ENCODE data around the gene GRIK4.
"Not testable (repeated sequence)": the region's sequence is repeated elsewhere in the genome, so short reads cannot be mapped to it uniquely, and the experiment has no call there.

The GRIK4 gene

DNA sequence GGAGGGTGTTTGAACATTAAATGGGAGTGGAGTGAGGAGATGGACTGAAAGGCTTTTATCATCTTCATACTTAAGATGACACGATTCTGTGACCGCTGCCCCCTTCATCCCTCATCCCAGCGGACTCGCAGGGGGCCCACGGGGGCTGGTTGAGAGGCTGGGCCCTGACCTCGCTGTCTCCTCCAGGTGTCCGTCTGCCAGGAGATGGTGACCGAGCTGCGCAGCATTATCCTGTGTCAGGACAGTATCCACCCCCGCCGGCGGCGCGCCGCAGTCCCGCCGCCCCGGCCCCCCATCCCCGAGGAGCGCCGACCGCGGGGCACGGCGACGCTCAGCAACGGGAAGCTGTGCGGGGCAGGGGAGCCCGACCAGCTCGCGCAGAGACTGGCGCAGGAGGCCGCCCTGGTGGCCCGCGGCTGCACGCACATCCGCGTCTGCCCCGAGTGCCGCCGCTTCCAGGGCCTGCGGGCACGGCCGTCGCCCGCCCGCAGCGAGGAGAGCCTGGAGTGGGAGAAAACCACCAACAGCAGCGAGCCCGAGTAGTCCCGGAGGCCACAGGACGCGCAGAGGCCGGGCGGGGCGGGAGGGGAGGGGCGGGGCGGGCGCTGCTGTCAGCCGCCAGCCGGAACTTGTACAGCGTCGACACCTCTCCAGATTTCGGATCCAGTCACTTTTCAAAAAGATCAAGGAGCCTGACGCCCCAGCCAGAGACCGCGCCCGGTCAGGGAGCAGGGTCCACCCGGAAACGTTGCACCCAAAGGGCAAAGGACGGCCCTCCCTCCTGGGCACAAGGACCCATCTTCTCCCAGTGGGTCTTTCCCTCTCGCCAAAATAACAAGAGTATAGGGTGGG, 474.4 kb downstream of the GRIK4 start:
- DNase-seq = peak; percentile 76

DNA sequence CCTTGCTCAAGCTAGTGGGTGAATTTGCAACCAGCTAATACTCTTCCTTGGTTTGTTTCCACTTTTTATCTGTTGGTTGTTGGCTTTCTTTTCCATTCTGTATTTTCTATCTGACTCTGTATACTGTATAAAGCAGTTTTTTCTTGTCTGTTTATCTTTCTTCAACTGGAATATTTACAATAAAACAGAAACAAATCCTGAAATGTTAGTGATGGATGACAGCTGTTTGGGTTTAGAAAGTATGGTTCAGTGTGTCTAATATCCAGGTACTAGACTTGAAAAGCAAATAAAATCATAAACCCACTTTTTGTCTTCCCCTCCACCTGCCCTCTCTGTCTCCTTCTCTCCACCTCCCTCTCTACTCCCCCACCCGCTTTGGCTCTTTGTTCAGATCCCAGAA, 477.1 kb downstream of the GRIK4 start:
- no peak for DNase-seq

DNA sequence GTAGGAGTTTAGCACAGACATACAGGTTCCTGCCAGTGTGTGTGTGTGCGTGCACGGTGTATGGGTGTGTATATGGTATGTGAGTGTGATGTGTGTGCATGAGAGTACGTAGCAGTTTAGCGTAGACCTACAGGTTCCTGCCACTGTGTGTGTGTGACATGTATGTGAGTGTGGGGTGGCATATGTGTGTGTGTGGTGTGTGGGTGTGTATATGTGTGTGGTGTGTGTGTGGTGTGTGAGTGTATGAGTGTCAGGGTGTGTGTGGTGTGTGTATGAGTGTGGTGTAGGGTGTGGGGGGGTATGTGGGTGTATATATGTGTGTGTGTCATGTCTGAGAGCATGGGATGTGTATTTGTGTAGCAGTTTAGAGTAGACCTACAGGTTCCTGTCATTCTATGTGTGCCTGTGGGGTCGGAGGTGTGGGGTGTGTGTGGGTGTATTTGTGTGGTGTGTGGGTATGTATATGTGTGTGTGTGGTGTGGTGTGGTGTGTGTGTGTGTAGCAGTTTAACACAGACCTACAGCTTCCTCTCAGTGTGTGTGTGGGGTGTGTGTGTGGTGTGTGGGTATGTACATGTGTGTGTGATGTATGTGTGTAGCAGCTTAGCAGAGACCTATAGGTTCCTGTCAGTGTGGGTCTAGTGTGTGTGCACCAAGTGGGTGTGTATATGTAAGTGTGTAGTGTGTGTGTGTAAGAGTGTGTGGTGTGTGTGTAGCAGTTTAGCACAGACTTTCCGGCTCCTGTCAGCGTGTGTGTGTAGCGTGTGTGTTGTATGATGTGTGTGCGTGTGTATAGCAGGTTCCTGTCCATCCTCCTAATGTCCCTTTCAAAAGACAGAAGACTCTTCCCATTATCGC, 480.5 kb downstream of the GRIK4 start:
- no peak for DNase-seq

DNA sequence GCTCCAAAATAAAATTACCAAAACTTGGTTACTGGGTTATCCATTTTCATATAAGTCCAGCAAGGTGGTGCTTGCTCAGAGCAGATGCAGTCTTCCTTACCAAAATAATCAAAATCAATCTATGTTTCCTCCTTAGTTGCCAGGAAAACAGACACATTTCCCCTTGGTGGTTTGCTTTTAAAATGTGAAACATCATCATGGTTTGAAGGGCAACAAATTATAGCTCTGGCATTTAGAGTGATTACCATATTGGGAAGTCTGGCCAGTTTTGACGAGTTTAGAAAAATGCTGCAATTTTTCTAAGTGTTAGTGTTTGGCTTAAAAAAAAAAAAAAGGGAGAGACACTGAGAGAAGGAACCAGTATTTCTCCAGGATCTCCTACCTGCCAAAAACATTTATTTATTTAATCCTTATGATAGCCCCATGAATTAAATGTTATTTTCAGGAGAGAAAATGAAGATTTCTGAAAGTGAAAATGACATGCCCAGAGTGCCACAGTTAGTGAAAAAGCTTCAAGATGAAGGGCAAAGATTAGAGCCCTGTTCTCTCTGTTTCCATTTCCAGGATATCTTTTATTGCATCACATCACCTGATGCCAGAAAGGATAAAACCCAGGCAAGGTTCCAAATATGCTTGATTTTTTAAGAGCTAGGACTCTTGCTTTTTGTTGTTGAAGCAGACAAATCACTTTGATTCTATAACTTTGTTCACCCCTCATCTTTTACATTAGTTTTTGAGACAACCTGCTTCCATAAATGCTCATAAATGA, 482.7 kb downstream of the GRIK4 start:
- no peak for DNase-seq

DNA sequence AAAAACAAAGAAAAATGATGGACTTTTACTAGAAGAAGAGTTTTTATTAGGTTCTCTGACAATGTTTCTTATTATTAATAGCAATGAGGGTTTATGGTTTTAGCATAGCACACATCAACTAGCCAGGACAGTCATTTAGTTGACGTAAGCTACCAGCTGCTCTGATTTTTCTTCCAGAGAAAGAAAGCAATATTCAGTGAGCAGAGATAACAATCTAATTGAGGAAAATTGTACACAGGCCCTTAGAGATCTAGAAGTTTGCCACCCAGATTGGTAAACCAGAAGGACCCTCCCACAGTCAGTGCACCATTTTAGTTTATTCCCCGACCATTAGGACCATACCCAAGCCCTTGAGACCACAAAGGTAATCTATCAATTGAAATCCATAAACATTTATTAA, 483.6 kb downstream of the GRIK4 start:
- DNase-seq = no peak

DNA sequence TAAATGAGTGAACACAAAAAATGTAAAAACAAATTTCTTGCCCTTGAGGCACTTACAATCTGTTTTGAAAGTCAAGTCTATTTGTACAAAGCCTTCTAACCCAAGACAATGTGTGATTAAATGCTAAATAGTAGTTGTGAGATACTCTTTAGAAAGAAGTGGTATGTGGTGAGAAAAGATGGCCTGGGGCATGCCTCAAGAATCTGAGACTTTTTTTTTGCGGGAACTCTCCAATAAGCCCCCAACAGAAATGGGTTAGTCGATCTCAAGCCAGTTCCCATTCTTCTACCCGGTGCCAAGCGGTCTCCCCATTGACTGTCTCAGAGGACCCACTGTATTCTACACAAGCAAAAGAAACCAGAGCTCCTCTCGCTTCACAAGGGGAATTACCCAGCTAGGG, 485.4 kb downstream of the GRIK4 start:
- no peak for DNase-seq

DNA sequence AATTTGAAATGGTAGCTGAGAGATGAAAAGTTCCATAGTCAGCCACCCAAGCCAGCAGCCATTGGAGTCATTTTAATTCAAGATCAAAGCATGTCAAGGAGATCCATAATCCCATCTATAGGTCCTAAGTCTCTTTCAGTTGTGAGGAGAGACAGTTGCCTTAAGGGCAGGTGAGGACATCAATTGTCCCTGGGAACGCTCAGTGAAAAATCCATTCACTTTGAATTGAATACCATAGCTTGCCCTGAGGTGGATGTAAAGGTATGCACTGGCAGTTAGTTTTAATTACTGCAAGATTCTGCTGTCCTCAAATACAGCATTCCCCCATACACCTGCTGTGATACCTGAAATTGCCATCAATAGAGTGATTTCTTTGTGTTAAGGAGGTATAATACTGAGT, 487.0 kb downstream of the GRIK4 start:
- no peak for DNase-seq

DNA sequence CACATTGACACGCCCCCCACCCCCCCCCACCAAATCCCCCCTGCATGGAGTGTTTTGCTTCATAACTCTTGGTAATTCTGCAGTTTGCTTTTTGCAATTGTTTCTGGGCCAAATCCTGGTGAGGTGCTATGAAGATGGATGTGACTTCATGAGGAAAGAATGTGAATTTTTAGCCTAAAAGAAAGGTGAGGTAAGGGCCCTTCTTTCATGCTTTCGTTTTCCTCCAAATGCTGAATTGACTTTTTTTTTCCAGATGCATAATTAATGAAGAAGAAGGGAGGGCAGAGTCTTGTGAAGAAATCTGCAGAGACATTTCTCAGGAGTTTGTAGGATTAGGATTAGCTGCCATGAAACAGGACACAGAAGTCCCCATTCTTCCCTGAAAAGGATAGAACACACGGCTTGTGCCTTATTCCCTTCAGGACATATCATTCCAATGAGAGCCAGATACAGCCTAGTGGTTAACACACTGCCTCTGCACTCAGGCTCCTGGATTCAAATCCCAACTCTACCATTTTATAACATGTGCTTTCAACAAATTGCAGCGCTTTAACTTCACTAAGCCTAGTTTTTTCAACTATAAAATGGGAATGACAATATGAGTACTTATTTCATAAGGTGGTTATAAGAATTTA, 492.8 kb downstream of the GRIK4 start:
- no peak for DNase-seq

DNA sequence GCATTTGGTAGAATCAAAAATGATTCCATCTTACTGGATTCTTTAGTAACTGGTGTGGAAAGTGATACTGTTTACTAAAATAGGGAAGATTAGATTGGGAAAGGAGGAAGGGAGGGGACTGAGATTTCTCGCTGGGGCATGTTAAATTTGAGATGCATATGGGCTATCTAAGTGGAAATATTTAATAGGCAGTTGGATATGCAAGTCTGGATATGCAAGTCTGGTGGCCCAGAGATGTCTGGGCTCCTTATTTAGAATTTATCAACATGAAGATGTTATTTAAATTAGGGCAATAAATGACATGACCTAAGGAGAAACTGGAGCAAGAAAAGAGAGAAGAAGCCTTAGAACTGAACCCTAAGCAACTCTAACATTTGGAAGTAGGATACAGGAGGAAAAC, 495.4 kb downstream of the GRIK4 start:
- DNase-seq = no peak

DNA sequence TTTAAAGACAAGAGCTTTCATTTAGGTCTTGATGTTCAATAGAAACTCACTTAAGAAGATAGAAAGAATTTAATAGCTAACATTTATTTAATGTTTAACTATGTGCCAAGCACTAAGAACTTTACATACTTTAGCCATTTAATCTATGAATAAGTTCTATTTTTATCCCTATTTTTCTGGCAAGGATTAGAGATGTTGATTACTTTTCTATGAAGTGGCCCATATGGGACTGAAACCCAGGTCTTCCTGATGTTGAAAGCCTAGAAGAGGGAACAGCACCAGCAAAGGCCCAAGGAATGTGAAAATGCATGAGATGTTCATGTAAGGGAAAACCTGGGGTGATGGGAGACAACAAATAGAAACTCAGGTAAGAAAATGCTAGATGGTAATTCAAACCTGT, 497.0 kb downstream of the GRIK4 start:
- DNase-seq = no peak

DNA sequence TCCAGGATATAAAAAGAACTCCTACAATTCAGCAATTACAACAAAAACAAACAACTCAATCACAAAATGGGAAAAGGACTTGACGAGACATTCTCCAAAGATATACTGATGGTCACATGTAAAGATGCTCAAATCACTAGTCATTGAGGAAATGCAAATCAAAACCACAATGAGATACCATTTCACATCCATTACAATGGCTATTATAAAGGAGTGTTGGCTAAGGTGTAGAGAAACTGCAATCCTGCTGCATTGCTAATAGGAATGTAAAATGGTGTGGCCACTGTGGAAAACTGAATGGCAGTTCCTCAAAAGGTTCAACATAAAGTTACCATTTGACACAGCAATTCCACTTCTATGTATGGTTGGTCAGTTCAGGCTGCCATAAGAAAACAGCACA, 500.5 kb downstream of the GRIK4 start:
- DNase-seq = no peak

DNA sequence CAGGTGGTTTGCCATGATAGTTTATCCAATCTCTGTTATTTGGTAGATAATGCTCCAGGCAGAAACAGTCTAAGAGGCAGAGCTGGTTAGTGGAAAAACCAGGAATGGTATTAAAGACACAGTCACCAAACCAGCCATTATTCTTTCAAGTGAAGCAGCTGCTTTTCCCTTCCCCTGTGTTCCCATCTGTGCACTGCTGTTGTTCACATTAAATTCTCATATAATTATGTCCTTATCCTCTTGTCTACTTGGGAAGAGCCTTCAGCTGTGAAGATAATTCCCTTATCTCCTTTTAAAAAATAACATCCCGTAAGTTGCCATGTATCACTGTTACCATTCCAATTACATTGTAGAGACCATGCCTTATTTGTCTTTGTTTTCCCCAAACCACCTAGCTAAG, 507.2 kb downstream of the GRIK4 start:
- no peak for DNase-seq

DNA sequence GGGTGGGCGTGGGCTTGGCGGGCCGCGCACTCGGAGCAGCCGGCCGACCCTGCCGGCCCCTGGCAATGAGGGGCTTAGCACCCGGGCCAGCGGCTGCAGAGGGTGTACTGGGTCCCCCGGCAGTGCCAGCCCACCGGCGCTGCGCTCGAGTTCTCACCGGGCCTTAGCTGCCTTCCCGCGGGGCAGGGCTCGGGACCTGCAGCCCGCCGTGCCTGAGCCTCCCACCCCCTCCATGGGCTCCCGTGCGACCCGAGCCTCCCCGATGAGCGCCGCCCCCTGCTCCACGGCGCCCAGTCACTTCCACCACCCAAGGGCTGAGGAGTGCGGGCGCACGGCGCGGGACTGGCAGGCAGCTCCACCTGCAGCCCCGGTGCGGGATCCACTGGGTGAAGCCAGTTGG, 510.2 kb downstream of the GRIK4 start:
- not testable (repeated sequence) for DNase-seq

DNA sequence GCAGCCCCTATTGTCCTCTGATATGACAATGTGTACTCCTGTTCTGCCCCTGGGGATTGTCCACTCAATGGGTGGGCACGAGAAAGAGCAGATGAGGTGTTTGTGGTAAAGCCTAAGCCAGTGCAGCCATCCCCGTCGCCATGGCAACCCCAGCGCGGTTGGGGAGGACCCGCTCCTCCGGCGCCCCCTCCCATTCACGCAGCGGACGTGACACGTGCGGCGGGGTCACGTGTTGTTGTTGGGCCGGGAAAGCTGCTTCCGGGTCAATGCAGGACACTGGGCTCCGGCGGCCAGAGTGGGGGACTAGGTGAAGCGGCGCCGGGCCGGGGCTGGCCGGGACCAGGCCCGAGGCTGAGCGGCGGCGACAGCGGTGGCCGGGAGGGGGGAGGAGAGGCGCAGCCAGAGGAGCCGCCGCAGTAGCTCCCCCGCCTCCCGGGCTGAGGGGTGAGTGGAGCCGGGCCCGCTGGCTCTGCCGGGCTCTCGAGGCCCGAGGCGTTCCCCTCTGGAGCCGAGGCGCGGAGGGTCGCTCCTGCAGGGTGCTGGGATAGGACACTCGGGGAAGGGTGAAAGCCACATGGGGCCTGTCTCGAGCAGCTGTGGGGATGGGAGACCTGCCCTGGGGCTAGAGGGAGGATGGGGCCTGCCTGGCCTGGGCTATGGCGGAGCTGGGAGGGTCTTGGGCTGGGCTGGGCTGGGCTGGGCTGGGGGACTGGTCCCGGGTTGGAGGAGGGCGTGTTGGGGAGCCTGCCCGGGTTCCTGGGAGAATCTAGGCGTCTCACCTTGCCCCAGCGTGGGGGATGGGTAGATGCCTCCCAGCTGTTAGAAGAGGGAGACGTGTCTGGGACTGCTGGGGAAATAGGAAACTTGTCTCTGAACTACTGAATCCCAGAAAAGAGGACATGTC, 512.6 kb downstream of the GRIK4 start, which contains the start of gene TBCEL:
Gene TBCEL (plus strand): TSS at position 255 of the 904 bp plus-strand sequence. CDS start 21,589 bp downstream, outside the sequence.
- peak; percentile 98 for DNase-seq

DNA sequence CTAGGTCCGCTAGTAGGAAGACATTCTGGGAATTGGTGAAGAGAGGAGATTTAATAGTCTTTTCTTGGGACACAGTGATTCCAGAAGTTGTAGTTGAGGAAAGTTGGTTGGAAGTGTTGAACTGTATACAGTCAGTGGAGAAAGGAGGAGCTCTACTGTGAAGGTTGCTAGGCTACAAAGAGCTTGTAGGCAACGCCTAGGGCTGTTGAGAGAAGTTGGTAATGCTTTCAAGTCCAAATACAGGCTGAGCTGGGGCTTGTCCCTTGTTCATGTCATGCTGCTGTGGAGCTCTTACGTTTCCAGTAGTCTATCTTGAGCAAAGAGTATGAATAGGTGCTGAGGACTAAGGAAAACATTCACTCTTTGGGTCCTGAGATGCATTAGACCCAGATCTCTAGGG, 513.4 kb downstream of the GRIK4 start:
- DNase-seq = no peak

DNA sequence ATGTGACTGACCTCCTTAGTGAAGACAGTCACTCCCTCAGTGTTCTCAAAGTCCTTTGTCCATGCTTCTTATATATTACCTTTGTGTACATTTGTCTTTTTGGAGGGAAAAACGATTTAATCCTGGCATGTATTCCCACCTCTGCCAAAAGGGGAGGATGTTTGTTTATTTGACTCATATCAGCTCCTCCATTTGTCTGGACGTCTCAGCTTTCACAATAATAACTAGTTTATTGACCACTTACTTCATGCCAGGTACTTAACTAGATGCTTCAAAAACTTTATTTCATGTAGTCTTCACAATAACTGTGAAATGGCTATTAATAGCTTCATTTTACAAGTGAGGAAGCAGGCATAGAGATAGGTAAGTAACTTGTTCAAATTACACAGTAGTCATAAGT, 517.6 kb downstream of the GRIK4 start:
- no peak for DNase-seq

DNA sequence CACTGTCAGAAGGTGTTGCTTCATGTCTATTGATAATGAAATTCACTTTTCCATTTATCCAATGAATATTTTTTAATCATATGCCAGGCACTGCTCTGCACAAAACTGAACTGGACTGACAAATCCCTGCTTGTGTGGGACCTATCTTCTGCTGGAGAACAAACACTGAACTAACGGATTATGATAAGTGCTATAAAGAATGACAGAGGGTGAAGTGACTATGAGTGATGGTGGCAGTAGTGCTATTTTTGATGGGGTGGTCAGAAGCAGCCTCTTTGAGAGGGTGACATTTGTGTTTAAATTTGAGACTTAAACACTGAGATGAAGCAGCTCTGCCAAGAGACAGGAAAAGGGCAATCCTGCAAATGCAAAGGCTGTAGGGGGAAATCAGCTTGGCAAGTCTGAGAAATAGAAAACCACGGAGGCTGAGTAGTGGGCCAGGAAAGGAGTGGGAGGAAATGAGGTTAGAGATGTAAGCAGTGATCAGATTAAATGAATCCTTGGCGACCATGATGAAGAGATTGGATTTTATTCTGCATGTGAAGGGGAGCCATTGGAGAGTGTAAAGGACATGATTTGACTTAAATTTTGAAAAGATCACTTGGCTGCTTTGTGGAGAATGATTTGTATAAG, 518.4 kb downstream of the GRIK4 start:
- no peak for DNase-seq

DNA sequence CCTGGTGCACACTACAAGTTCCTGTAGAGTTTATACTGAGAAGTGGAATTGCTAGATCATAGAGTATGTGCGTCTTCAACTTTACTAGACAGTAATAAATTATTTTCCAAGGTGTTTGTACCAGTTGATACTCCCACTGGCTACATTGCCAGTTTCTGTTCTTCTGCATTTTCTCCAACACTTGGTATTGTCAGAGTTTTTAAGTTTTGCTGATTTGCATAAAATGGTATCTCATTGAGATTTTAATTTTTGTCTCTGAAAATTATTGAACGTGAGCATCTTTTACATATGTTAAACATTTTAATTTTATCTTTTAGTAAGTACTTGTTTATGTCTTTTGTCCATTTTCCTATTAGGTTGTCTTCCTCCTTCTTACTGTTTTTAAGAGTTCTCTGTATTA, 519.6 kb downstream of the GRIK4 start:
- DNase-seq = no peak

DNA sequence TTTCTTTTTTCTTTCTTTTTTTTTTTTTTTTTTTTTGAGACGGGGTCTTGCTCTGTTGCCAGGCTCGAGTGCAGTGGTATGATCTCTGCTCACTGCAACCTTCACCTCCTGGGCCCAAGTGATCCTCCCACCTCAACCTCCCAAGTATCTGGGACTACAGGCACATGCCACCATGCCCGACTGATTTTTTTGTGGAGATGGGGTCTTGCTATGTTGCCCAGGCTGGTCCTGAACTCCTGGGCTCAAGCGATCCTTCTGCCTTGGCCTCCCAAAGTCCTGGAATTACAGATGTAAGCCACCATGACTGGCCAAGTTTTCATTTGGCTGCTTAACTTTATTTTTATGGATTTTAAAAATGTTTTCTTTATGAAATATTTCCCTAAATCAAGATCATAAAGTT, 520.1 kb downstream of the GRIK4 start:
- DNase-seq = not testable (repeated sequence)

DNA sequence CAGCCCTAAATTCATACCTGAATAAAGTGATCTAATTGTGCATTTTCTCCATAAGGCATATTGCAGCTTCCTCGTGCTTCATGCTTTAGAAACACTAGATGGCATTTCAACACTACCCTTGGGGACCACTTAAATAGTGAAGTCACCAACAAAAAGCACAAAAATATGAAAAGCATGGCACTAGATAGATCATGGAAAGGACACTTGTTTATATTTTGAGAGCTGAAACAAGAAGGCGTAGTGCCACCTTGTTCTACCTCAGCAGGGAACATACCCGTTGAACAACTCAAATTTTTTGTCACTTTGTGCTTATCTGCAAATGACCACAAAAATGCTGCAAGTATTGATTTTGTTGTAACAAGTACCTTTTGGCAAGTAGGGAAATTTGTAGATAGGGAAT, 521.0 kb downstream of the GRIK4 start:
- peak; percentile 22 for DNase-seq

DNA sequence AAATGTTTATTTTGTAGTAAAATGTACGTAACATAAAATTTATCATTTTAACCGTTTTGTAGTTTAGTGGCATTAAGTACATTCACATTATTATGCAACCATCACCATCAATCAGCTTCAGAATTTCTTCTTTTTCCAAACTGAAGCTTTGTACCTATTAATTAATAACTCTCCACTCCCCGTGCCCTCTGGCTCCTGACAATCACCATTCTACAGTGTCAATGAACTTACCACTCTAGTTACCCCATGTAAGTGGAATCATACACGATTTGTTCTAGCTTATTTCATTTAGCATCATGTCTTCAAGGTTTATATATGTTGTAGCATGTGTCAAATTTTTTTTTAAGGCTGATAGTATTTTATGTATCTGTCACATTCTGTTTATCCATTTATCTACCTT, 522.1 kb downstream of the GRIK4 start:
- DNase-seq = no peak

All from NCI-H1105 (cell line).